NCI-H2227 (cell line): ENCODE measurements around the gene CCDC9B.

ENCODE experiments used
- DNase-seq: peaks from one replicate; lab custom pipeline; 2025; ENCODE audit not compliant: unreplicated experiment; lab: John Stamatoyannopoulos, UW

The CCDC9B gene

GRCh38 chr15:40331026-40331425 lies 9.7 kb downstream of the CCDC9B start:
- DNase-seq, result no peak

GRCh38 chr15:40330368-40330836 lies 10.3 kb downstream of the CCDC9B start:
- peak; percentile 22 for DNase-seq

GRCh38 chr15:40329804-40330203 lies 10.9 kb downstream of the CCDC9B start:
- no peak for DNase-seq

GRCh38 chr15:40328751-40329150 lies 12.0 kb downstream of the CCDC9B start:
- no peak for DNase-seq

GRCh38 chr15:40328176-40328575 lies 12.6 kb downstream of the CCDC9B start:
- no peak for DNase-seq

- DNase-seq, result no peak
Measured at GRCh38 chr15:40327457-40327856, 13.3 kb downstream of the CCDC9B start.

- DNase-seq, result no peak
Measured at GRCh38 chr15:40325700-40326099, 15.0 kb downstream of the CCDC9B start.

- DNase-seq, result no peak
Measured at GRCh38 chr15:40325188-40325587, 15.6 kb downstream of the CCDC9B start.

GRCh38 chr15:40323953-40324937 lies 16.5 kb downstream of the CCDC9B start:
- no peak for DNase-seq

GRCh38 chr15:40323239-40323952 lies 17.3 kb downstream of the CCDC9B start, which contains the start of gene INAFM2:
Gene INAFM2 (plus strand): TSS chr15:40323692. CDS start chr15:40324056, 364 bp downstream.
- DNase-seq, result peak; percentile 94

GRCh38 chr15:40322531-40323238 lies 18.1 kb downstream of the CCDC9B start:
- no peak for DNase-seq

- peak; percentile 66 for DNase-seq
Measured at GRCh38 chr15:40320931-40321371, 19.8 kb downstream of the CCDC9B start.

- no peak for DNase-seq
Measured at GRCh38 chr15:40320409-40320808, 20.3 kb downstream of the CCDC9B start.

GRCh38 chr15:40317580-40317979 lies 23.2 kb downstream of the CCDC9B start:
- no peak for DNase-seq

- DNase-seq, result no peak
Measured at GRCh38 chr15:40316931-40317330, 23.8 kb downstream of the CCDC9B start.

GRCh38 chr15:40314723-40315276 lies 25.9 kb downstream of the CCDC9B start:
- DNase-seq, result no peak

GRCh38 chr15:40313531-40314398 lies 27.0 kb downstream of the CCDC9B start:
- DNase-seq, result peak; percentile 76

- DNase-seq, result no peak
Measured at GRCh38 chr15:40312370-40313158, 28.2 kb downstream of the CCDC9B start.

GRCh38 chr15:40310993-40311392 lies 29.7 kb downstream of the CCDC9B start:
- DNase-seq, result no peak
